GM12872 (cell line): Measurements from ENCODE around the gene NKX1-2.
A peak's percentile ranks its signal among the peaks of the same experiment; 100 is the strongest.

Experiments
- TF ChIP-seq, protein P1 (sequence below): IDR thresholded peaks from 3 replicates; pipeline ENCODE4 v1.5.1; 2011; ENCODE audit warnings: low read depth, mild to moderate bottlenecking, low read length, moderate library complexity; ENCODE audit not compliant: insufficient read depth

The NKX1-2 gene

GRCh38 chr10:124403548-124403947 lies 46.3 kb downstream of the NKX1-2 start:
- TF ChIP-seq, protein P1, sequence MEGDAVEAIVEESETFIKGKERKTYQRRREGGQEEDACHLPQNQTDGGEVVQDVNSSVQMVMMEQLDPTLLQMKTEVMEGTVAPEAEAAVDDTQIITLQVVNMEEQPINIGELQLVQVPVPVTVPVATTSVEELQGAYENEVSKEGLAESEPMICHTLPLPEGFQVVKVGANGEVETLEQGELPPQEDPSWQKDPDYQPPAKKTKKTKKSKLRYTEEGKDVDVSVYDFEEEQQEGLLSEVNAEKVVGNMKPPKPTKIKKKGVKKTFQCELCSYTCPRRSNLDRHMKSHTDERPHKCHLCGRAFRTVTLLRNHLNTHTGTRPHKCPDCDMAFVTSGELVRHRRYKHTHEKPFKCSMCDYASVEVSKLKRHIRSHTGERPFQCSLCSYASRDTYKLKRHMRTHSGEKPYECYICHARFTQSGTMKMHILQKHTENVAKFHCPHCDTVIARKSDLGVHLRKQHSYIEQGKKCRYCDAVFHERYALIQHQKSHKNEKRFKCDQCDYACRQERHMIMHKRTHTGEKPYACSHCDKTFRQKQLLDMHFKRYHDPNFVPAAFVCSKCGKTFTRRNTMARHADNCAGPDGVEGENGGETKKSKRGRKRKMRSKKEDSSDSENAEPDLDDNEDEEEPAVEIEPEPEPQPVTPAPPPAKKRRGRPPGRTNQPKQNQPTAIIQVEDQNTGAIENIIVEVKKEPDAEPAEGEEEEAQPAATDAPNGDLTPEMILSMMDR = peak; percentile 74

DNA sequence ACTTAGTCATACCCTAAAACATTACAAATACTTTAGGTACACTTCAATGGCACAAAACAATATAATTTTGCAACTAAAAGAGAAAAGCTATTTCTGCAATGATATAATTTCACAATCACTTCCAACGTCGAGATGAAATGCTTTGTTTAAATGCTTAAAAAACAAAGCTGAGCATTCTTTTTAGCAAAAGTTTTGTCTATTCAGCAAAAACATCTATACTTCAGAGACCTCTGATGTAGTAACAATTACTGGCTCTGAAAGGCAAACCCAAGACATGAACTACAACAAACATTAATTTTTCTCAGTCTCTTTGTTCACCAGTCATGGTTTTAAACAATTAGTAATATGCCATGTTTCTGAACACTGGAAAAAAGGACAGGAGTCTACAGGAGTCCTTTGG lies 47.6 kb downstream of the NKX1-2 start:
- TF ChIP-seq, protein P1 = no peak

DNA sequence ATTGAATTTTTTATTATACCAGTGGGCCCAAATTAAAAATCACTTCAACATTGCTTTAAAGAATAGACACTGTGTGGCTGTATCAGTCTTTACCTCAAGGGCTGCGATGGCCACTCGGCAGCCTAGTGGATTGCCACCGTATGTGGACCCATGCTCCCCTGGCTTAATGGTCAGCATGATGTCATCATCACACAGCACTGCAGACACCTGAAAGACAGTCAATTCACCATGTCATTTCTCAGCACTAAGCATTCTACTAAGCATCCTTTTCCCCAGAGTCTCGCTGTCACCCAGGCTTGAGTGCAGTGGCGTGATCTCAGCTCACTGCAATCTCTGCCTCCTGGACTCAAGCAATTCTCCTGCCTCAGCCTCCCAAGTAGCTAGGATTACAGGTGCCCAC lies 48.2 kb downstream of the NKX1-2 start:
- TF ChIP-seq, protein P1 = no peak
